CD8-positive, alpha-beta memory T cell (primary cell): ENCODE data around the gene SNX20. TPM values are rescaled to one million over a fixed set of nuclear protein-coding genes. Genes with fewer than 3 reads are reported as not detected.

ENCODE experiments used
- CTCF ChIA-PET: fragments of 350-600 bp; sonication (Branson Sonifier 250); formaldehyde crosslinking; loops from one replicate; lab custom pipeline; 2021; ENCODE audit warnings: antibody characterized with exemption; lab: Charles Lee
- POLR2A ChIA-PET: fragments of 350-600 bp; sonication (Branson Sonifier 250); formaldehyde crosslinking; loops from one replicate; lab custom pipeline; 2021; ENCODE audit warnings: antibody characterized with exemption; lab: Charles Lee
- DNase-seq, 5 donors: peaks; one replicate each; pipeline versions ENCODE4 v3.0.0 to v3.0.0-alpha.2; 2020 to 2022; ENCODE audit warnings: mixed read lengths in 1 of 5
- H3K27ac ChIP-seq: one replicate; pipeline ENCODE4 v1.7.0; 2013; ENCODE audit warnings: low read depth, mild to moderate bottlenecking, low read length, moderate library complexity
- H3K27me3 ChIP-seq: 2 replicates; pipeline ENCODE4 v1.7.0; 2013; ENCODE audit warnings: low read length, mild to moderate bottlenecking; ENCODE audit not compliant: insufficient read depth, poor library complexity, severe bottlenecking
- H3K36me3 ChIP-seq: 2 replicates; pipeline ENCODE4 v1.7.0; 2013; ENCODE audit warnings: mild to moderate bottlenecking, low read length, moderate library complexity; ENCODE audit not compliant: insufficient read depth
- H3K4me1 ChIP-seq: 2 replicates; pipeline ENCODE4 v1.7.0; 2013; ENCODE audit warnings: mild to moderate bottlenecking, low read length, moderate library complexity; ENCODE audit not compliant: insufficient read depth
- H3K4me3 ChIP-seq: 2 replicates; pipeline ENCODE4 v1.7.0; 2013; ENCODE audit warnings: mild to moderate bottlenecking, low read length
- H3K9me3 ChIP-seq: 2 replicates; pipeline ENCODE4 v1.7.0; 2013; ENCODE audit warnings: mild to moderate bottlenecking, low read length
- H3K27ac Mint-ChIP-seq, 8 donors: one replicate each; pipeline ENCODE4 v1.8.0; 2020 to 2021; ENCODE audit warnings: mixed read lengths in 8 of 8, mild to moderate bottlenecking in 6 of 8, inconsistent platforms in 3 of 8, moderate library complexity in 3 of 8
- H3K27me3 Mint-ChIP-seq, 2 donors: one replicate each; pipeline ENCODE4 v1.8.0; 2020 to 2021; ENCODE audit warnings: mixed read lengths in 2 of 2, mild to moderate bottlenecking in 1 of 2, moderate library complexity in 1 of 2
- H3K36me3 Mint-ChIP-seq, 3 donors: one replicate each; pipeline ENCODE4 v1.8.0; 2020 to 2021; ENCODE audit warnings: mixed read lengths in 3 of 3, inconsistent platforms in 1 of 3, mild to moderate bottlenecking in 1 of 3
- H3K4me1 Mint-ChIP-seq, 3 donors: one replicate each; pipeline ENCODE4 v1.8.0; 2020 to 2021; ENCODE audit warnings: mixed read lengths in 3 of 3, inconsistent platforms in 1 of 3, mild to moderate bottlenecking in 1 of 3
- H3K4me3 Mint-ChIP-seq, 7 donors: one replicate each; pipeline ENCODE4 v1.8.0; 2020 to 2021; ENCODE audit warnings: mixed read lengths in 7 of 7, mild to moderate bottlenecking in 6 of 7, moderate library complexity in 4 of 7, inconsistent platforms in 2 of 7
- H3K9me3 Mint-ChIP-seq, 5 donors: one replicate each; pipeline ENCODE4 v1.8.0; 2020 to 2022; ENCODE audit warnings: mixed read lengths in 5 of 5, mild to moderate bottlenecking in 3 of 5, moderate library complexity in 2 of 5, inconsistent platforms in 1 of 5
- polyA plus RNA-seq: library from polyadenylated mRNA; unstranded; fragments of 300-500 nt; fragmentation: Illumina TruSeq; gene quantifications from one replicate; pipeline ENCODE4 v1.2.3, GENCODE V29; 2021
- total RNA-seq, 2 experiments: library from RNA; stranded (reverse); gene quantifications; one replicate each; pipeline ENCODE4 v1.2.3, GENCODE V29; 2021

Gene SNX20
- total and polyA plus RNA-seq, 3 experiments from 2014 or later: 25.0 to 61.7 (median 27.8) TPM

DNA sequence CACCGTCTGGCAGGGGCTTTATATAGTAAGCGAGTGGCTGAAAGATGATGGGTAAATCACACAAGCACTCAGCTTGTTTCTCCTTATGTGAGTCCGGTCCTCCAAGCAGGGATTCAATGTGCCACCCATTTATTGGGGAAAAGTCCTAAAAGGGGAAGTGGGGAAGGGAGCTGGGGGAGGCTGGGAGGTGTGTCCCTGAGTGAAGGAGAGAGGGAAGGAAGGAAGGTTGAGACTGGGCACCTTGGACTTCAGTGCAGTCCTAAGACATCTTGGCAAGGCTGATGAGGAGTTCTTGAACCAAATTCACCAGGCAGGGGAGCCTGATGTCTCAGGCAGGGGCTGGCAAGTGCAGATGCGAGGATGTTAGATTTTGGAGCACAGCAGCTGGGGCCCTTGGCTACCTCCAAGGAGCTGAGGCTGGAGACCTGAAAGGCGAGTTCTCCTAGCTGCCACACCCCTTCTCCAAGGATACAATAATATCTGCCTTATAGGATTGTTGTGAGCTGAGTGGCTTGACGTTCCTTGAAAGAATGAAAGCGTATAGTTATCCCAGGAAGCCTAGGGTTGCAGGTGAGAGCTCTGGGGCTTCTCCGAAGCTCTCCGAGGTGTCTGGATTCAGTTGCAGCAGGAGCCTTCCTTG lies 37.8 kb upstream of the SNX20 start:
- no peak for DNase-seq
- peaks cover 1 to 9% (median 5%) of the 10 kb centered on the region in 3 donors for H3K36me3 Mint-ChIP-seq
- H3K27ac Mint-ChIP-seq: peak overlapping the region in 7 of 8 donors; percentile 27 to 90 (median 65)
- H3K9me3 Mint-ChIP-seq: peaks cover 2 to 4% (median 2%) of the 10 kb centered on the region in 5 donors
- H3K4me1 ChIP-seq: peaks cover 29% of the 10 kb centered on the region
- H3K9me3 ChIP-seq: peaks cover 3% of the 10 kb centered on the region
- no peaks in the 10 kb centered on the region for H3K27me3 Mint-ChIP-seq
- H3K36me3 ChIP-seq: no peaks in the 10 kb centered on the region
- H3K27me3 ChIP-seq: no peaks in the 10 kb centered on the region
- H3K4me3 ChIP-seq: no peak overlapping the region
- ChIA-PET POLR2A (no interaction called here), CTCF (interaction anchor here (1.1 to 2.8 kb wide), 3 partner anchors 23 to 87 kb away, joined by 3 to 15 read pairs (median 7); partner anchors contain the start of gene CYLD)
- no peak overlapping the region for H3K27ac ChIP-seq
- no peak overlapping the region for H3K4me3 Mint-ChIP-seq
- H3K4me1 Mint-ChIP-seq: peaks cover 27 to 42% (median 42%) of the 10 kb centered on the region in 3 donors

DNA sequence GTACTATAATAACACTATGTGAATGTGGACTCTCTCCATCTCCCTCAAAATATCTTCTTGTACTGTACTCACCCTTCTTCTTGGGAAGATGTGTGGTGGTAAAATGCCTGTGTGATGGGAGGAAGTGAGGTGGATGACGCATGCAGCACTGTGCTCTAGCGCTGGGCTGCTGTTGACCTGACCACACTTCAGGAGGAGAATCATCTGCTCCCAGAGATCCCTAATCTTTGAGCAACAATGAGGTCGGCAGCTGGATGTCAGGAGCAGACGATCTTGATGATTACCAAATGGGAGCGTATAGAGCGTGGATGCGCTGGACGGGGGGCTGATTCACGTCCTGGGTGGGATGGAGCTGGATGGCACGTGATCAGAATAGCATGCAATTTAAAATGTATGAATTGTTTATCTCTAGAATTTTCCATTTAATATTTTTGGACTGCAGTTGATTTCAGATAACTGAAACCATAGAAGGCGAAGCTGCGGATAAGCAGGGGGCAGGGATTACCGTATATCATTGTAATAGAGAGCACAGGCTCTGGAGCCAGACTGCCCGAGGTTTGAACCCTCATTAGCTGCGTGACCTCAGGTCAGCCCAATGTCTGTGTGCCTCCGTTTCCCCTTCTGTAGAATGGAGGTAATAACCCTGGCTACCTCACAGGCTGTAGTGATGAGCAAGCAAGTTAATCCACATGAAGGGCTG lies 37.1 kb upstream of the SNX20 start:
- no peak overlapping the region for H3K4me3 Mint-ChIP-seq
- peaks cover 26 to 36% (median 35%) of the 10 kb centered on the region in 3 donors for H3K4me1 Mint-ChIP-seq
- Histone ChIP-seq H3K27me3 (no peaks in the 10 kb centered on the region), H3K4me1 (peaks cover 29% of the 10 kb centered on the region), H3K36me3 (no peaks in the 10 kb centered on the region), H3K9me3 (no peaks in the 10 kb centered on the region), H3K27ac (no peak overlapping the region), H3K4me3 (no peak overlapping the region)
- peak overlapping the region in 6 of 8 donors; percentile 27 to 90 (median 56) for H3K27ac Mint-ChIP-seq
- peaks cover 1 to 5% (median 2%) of the 10 kb centered on the region in 3 donors for H3K36me3 Mint-ChIP-seq
- POLR2A ChIA-PET: interaction anchor here (0.6 kb wide), 1 partner anchor 23 kb away, joined by 3 read pairs; no protein-coding TSS in a partner anchor
- H3K27me3 Mint-ChIP-seq: no peaks in the 10 kb centered on the region
- peaks cover 0 to 1% (median 0%) of the 10 kb centered on the region in 5 donors for H3K9me3 Mint-ChIP-seq
- no peak for DNase-seq
- CTCF ChIA-PET: interaction anchor here (1.1 to 2.8 kb wide), 3 partner anchors 23 to 88 kb away, joined by 3 to 15 read pairs (median 7); partner anchors contain the start of gene CYLD

DNA sequence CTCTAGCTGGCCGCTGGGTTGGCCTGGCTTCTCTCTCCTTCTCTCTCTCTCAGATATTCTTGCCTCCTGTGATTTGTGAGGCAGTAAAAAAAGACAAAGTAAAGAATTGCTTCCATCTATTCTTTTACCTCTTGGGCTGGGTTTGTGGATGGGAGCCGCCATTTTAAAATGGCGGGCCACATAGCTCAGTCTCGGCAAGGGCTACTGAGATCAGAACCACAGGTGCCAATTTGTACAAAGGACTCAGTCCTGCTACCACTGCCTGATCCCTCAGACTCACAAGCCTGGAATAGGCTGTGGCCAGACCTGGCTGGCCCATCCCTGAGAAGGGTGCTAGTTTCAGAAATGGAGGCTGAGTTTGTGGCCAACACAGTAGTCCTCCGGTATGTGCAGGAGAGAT lies 36.4 kb upstream of the SNX20 start:
- H3K27ac Mint-ChIP-seq: peak overlapping the region in 3 of 8 donors; percentile 0 to 65 (median 9)
- no peaks in the 10 kb centered on the region for H3K36me3 ChIP-seq

DNA sequence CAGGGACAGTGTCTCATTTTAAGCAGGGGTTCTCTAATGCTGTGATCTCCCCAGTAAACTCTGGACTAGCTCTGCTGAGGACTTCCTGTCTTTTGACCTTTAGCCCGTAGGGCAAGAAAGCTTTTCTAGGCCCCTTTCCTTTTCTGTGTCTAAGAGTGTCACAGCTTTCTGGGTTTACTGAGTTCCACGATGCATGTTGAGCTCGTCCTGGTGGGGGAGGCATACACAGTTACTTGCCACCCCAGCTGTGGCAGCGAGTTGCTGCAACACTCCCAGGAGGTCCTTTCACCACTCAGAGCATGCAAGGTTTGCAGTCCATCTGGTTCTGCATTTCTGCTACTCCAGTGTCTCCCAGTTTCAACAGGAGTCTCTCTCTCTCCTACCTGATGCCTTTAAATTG lies 36.0 kb upstream of the SNX20 start:
- no peaks in the 10 kb centered on the region for H3K27me3 Mint-ChIP-seq
- Histone ChIP-seq H3K4me1 (peaks cover 22% of the 10 kb centered on the region), H3K27me3 (no peaks in the 10 kb centered on the region), H3K4me3 (no peak overlapping the region), H3K36me3 (no peaks in the 10 kb centered on the region), H3K9me3 (no peaks in the 10 kb centered on the region), H3K27ac (no peak overlapping the region)
- DNase-seq: no peak
- no peak overlapping the region for H3K4me3 Mint-ChIP-seq
- peaks cover 18 to 25% (median 24%) of the 10 kb centered on the region in 3 donors for H3K4me1 Mint-ChIP-seq
- peak overlapping the region in 2 of 8 donors; percentile 0 to 65 for H3K27ac Mint-ChIP-seq
- peaks cover 0 to 8% (median 2%) of the 10 kb centered on the region in 3 donors for H3K36me3 Mint-ChIP-seq
- ChIA-PET POLR2A (interaction anchor here (1.4 kb wide), 1 partner anchor 27 kb away, joined by 3 read pairs; no protein-coding TSS in a partner anchor), CTCF (interaction anchor here (1.2 to 1.9 kb wide), 3 partner anchors 9 to 51 kb away, joined by 3 to 6 read pairs (median 4); no protein-coding TSS in a partner anchor)
- no peaks in the 10 kb centered on the region for H3K9me3 Mint-ChIP-seq

More for the DNA sequence above, 36.4 kb upstream of the SNX20 start:
- Histone ChIP-seq H3K27ac (no peak overlapping the region), H3K4me1 (peaks cover 26% of the 10 kb centered on the region), H3K9me3 (no peaks in the 10 kb centered on the region), H3K27me3 (no peaks in the 10 kb centered on the region), H3K4me3 (no peak overlapping the region)
- no peaks in the 10 kb centered on the region for H3K9me3 Mint-ChIP-seq
- ChIA-PET POLR2A (interaction anchor here (0.6 kb wide), 1 partner anchor 24 kb away, joined by 3 read pairs; no protein-coding TSS in a partner anchor), CTCF (interaction anchor here (1.2 to 1.7 kb wide), 2 partner anchors 8 to 30 kb away, joined by 3 to 4 read pairs; no protein-coding TSS in a partner anchor)
- H3K27me3 Mint-ChIP-seq: no peaks in the 10 kb centered on the region
- peaks cover 0 to 5% (median 2%) of the 10 kb centered on the region in 3 donors for H3K36me3 Mint-ChIP-seq
- DNase-seq: no peak
- no peak overlapping the region for H3K4me3 Mint-ChIP-seq
- H3K4me1 Mint-ChIP-seq: peaks cover 22 to 29% (median 28%) of the 10 kb centered on the region in 3 donors

DNA sequence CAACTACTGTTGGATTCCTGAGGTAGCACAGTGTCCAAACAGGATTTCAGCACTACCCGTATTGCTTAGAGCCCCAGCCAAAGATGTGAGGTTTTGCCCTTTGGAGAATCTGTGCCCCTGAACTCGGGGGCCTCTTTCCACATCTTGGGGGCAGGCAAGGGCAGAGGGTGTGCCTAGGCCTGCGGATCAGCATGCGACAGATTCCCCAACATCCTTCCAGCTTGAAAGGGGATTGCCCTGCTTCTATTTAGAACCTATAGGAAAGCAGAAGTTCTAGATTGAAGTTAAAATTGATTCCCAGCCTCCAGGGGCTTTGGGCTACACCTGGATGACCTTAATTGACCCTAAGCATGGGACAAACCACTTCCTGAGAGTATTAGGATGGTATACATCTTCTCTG lies 31.8 kb upstream of the SNX20 start:
- Histone ChIP-seq H3K27ac (no peak overlapping the region), H3K9me3 (no peaks in the 10 kb centered on the region), H3K4me3 (no peak overlapping the region), H3K36me3 (no peaks in the 10 kb centered on the region), H3K4me1 (peaks cover 11% of the 10 kb centered on the region), H3K27me3 (no peaks in the 10 kb centered on the region)
- POLR2A ChIA-PET: no interaction called here
- Mint-ChIP-seq H3K9me3 (no peaks in the 10 kb centered on the region), H3K4me3 (no peak overlapping the region), H3K36me3 (peaks cover 0 to 16% (median 6%) of the 10 kb centered on the region in 3 donors), H3K27ac (no peak overlapping the region), H3K27me3 (no peaks in the 10 kb centered on the region), H3K4me1 (peaks cover 7 to 16% (median 15%) of the 10 kb centered on the region in 3 donors)
- DNase-seq: no peak
- CTCF ChIA-PET: no interaction called here

DNA sequence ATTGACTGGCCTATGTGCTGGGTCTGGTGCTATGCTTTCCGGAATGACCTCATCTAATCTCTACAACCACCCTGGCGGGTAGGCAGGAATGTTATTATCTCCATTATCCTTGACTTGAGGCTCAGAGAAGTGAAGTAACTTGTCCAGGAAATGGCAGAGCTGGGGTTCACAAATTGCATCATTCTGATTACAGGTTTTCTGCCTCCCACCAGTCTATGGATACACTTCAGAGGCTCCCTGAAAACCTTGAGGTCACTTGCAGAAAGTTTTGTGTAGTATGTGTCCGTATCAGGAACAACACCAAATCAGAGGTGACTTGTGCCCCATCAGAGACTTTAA lies 31.4 kb upstream of the SNX20 start:
- H3K4me1 Mint-ChIP-seq: peaks cover 6 to 20% (median 16%) of the 10 kb centered on the region in 3 donors
- H3K9me3 Mint-ChIP-seq: no peaks in the 10 kb centered on the region
- no peaks in the 10 kb centered on the region for H3K27me3 ChIP-seq
- H3K27ac Mint-ChIP-seq: peak overlapping the region in 1 of 8 donors; percentile 68
- H3K4me1 ChIP-seq: peaks cover 11% of the 10 kb centered on the region
- ChIA-PET CTCF (no interaction called here), POLR2A (no interaction called here)
- no peak for DNase-seq
- H3K4me3 Mint-ChIP-seq: no peak overlapping the region
- no peak overlapping the region for H3K27ac ChIP-seq
- no peak overlapping the region for H3K4me3 ChIP-seq
- H3K9me3 ChIP-seq: no peaks in the 10 kb centered on the region
- H3K27me3 Mint-ChIP-seq: no peaks in the 10 kb centered on the region
- no peaks in the 10 kb centered on the region for H3K36me3 ChIP-seq
- H3K36me3 Mint-ChIP-seq: peaks cover 0 to 16% (median 6%) of the 10 kb centered on the region in 3 donors

DNA sequence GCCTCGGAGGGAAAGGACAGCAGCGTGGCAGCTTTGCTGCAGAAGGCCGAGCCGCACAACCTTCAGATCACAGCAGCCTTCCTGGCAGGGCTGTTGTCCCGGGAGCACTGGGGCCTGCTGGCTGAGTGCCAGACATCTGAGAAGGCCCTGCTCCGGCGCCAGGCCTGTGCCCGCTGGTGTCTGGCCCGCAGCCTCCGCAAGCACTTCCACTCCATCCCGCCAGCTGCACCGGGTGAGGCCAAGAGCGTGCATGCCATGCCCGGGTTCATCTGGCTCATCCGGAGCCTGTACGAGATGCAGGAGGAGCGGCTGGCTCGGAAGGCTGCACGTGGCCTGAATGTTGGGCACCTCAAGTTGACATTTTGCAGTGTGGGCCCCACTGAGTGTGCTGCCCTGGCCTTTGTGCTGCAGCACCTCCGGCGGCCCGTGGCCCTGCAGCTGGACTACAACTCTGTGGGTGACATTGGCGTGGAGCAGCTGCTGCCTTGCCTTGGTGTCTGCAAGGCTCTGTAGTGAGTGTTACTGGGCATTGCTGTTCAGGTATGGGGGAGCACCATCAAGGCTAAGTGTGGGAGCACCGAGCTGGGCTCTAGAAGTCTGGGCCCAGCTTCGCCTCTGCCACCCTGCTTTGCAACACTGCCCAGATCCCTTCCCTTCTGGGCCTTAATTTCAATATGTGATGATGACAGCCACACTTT lies 30.9 kb upstream of the SNX20 start:
- peaks cover 0 to 14% (median 6%) of the 10 kb centered on the region in 3 donors for H3K36me3 Mint-ChIP-seq
- no peak overlapping the region for H3K4me3 Mint-ChIP-seq
- no peaks in the 10 kb centered on the region for H3K9me3 Mint-ChIP-seq
- ChIA-PET POLR2A (no interaction called here), CTCF (no interaction called here)
- H3K4me1 Mint-ChIP-seq: peaks cover 6 to 21% (median 16%) of the 10 kb centered on the region in 3 donors
- Histone ChIP-seq H3K9me3 (no peaks in the 10 kb centered on the region), H3K36me3 (no peaks in the 10 kb centered on the region), H3K27ac (no peak overlapping the region), H3K27me3 (no peaks in the 10 kb centered on the region), H3K4me3 (no peak overlapping the region), H3K4me1 (peaks cover 11% of the 10 kb centered on the region)
- H3K27me3 Mint-ChIP-seq: peaks cover 0 to 1% of the 10 kb centered on the region in 2 donors
- DNase-seq: no peak
- peak overlapping the region in 1 of 8 donors; percentile 68 for H3K27ac Mint-ChIP-seq
